Measurements from ENCODE around the gene GABPB1.
"Not testable (repeated sequence)": the region's sequence is repeated elsewhere in the genome, so short reads cannot be mapped to it uniquely, and the experiment has no call there.

The GABPB1 gene

DNA sequence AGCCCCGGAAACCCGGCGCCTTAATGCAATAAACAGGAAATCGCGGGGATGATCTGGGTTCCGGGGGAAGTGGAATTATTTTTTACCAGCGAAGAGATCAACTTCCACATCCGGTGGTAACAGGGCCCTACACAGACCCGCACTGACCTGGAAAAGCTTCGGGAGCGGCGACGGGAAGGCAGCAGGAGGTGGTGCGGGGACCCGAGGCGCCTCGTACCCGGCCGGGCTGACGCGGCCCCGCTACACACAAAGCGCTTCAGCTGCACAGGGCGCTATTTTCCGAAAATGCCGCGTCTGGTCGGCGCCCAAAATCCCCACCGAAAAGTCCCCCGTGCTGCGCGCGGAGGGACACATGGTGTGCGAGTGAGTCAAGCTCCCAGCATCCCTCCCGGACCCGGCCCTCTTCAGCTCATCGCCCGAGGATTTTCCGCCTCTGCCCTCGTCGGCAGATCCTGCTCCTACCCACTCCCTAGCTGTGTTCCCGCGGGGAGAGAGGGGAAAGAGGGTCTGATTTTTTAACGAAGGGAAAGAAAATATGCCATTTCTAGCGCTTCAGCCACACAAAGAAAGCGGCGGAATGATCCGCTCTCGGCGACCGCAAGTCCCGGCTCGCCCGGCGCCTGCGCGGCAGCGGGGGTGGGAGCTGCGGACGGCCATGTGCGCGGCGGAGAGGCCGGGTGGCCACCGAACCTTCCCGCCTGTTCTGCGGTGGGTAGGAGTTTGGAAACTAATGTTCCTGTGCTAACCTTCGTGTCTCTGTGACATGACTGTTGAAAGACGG, at the start of gene GABPB1:
Gene GABPB1 (minus strand): TSS at position 361 of the 781 bp plus-strand sequence. CDS start 45,400 bp downstream, outside the sequence.
- peak; percentile 19 to 75 for DNase-seq

DNA sequence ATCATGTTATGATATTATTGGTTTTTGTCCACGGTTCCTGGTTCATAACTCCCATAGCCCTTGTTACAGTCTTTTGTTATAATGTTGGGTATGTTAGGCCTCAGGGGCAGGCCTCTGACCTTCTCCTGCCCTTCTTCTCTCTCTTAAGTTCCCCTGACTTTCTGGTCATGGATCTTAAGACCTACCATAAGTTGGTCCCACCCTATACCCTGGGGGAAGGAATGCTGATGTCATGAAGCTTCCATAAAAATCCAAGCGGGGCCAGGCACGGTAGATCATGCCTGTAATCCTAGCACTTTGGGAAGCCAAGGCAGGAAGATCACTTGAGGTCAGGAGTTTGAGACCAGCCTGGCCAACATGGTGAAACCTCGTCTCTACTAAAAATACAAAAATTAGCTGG, 36.6 kb upstream of the GABPB1 start:
- DNase-seq, result not testable (repeated sequence)

- no peak for DNase-seq
Measured at GRCh38 chr15:50390554-50391264, 35.7 kb upstream of the GABPB1 start.

DNA sequence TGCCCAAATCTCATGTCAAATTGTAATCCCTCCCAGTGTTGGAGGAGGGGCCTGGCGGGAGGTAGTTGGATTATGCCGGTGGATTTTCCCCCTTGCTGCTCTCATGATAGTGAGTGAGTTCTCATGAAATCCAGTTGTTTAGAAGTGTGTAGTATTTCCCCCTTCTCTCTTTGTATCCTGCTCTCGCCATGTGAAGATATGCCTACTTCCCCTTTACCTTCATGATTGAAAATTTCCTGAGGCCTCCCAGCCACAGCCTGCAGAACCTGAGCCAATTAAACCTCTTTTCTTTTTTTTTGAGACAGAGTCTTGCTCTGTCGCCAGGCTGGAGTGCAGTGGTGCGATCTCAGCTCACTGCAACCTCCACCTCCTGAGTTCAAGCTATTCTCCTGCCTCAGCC, 27.4 kb upstream of the GABPB1 start:
- DNase-seq, result not testable (repeated sequence)

- no peak for DNase-seq
Measured at GRCh38 chr15:50381438-50381837, 26.4 kb upstream of the GABPB1 start.

- no peak for DNase-seq
Measured at GRCh38 chr15:50380089-50380488, 25.1 kb upstream of the GABPB1 start.

DNA sequence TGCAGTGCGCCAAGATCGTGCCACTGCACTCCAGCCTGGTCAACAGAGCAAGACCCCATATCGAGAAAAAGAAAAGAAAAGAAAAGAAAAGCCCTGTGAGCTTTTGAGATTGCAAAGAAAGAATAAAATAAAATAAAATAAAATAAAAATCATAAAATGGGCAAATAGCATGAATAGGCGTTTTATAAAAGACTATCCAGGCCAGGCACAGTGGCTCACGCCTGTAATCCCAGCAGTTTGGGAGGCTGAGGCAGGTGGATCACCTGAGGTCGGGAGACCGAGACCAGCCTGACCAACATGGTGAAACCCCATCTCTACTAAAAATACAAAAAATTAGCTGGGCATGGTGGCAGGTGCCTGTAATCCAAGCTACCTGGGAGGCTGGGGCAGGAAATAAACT, 24.4 kb upstream of the GABPB1 start:
- not testable (repeated sequence) for DNase-seq

DNA sequence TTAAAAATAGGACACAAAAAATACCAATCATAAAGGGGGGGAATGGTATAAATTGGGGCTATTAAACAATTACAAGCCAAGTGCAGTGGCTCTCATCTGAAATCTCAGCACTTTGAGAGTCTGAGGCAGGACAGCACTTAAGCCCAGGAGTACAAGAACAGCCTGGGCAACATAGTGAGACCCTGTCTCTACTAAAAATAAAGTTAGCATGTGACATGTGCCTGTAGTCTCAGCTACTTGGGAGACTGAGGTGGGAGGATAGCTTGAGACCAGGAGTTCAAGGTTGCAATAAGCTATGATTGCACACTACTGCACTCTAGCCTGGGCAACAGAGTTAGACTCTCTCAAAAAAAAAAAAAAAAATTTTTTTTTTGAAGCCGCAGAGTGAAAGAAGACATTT, 23.8 kb upstream of the GABPB1 start:
- DNase-seq, result no peak

DNA sequence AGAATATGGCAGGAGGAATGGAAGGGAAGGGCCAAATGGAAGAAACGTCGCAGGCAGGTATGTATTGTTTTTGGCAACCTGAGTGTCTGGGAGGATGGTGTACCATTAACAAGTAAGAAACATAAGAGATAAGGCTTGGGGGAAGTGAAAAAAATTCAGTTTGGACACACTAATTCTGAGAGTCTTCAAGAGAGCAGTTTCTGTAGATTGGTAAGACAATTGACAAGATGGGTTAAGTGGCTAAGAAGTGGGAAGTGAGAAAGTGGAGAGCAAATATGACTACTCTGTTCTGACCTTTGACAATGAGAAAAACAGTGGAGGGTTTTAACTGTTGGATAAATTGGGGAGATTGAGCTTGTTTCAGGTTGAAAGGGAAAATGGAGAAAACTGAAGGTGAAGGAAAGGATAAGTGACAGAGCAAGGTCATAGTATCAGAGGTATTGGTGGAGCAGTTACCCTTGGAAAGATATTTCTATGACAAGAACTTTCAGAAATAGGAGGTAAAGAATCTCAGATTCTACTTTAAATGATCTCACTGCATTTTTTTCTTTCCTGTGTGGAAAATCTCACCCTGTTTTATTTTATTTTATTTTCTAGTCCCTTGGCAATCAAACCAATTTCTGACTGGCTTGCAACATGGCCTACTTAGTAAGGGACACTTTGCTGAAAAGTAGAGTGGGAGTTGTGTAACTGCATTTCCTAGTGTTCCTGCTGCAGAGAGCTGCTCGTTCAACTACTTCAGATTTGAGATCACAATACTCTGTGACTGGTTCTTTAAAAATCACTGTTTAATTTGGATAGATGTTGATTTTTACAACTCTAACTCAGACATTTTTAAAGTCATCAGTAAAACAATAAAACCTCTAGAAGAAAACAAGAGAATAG, 23.1 kb upstream of the GABPB1 start:
- no peak for DNase-seq

DNA sequence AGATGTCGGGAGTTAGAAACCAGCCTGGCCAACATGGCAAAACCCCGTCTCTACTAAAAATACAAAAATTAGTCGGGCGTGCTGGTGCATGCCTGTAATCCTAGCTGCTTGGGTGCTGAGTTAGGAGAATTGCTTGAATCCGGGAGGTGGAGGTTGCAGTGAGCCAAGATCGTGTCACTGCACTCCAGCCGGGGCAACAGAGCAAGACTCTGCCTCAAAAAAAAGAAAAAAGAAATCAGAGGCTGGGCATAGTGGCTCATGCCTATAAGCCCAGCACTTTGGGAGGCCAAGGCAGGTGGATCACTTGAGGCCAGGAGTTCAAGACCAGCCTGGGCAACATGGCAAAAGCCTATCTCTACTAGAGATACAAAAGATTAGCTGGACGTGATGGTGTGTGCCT, 14.6 kb upstream of the GABPB1 start:
- DNase-seq, result not testable (repeated sequence)

GRCh38 chr15:50365971-50366370, 11.0 kb upstream of the GABPB1 start:
- no peak for DNase-seq

DNA sequence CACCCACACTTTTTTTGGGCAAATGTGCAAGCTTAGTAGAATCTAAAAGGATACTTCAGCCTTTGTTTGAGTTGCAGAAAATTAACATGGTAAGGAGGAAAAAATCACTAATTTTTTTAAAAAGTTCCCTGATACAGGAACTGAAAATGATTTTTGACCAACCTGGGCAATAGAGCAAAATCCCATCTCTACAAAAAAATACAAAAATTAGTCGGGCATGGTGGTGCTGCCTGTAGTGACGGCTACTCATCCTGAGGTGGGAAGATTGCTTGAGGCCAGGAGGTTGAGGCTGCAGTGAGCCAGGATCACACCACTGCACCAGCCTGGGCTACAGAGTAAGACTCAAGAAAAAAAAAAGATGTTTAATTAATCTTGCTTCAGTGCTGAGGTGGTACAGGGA, 10.6 kb upstream of the GABPB1 start:
- DNase-seq, result no peak

DNA sequence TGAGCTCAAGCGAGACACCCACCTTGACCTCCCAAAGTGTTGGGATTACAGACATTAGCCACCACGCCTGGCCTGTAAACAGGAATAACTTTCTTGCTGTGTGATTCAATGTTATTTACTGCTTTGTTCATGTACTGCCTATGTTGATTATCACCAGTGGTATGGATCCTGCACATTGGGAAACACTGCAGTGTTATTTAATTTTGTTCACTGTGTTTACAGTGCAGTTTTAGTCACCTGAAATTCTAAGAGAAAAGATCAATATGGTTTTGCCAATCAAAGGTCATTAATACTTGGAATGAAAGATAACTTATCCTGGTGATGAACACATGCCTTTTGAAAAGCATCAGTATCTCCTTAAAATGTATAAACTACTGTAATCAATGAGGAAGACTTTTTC, 8.6 kb upstream of the GABPB1 start:
- no peak for DNase-seq

GRCh38 chr15:50361756-50362155, 6.8 kb upstream of the GABPB1 start:
- no peak for DNase-seq

DNA sequence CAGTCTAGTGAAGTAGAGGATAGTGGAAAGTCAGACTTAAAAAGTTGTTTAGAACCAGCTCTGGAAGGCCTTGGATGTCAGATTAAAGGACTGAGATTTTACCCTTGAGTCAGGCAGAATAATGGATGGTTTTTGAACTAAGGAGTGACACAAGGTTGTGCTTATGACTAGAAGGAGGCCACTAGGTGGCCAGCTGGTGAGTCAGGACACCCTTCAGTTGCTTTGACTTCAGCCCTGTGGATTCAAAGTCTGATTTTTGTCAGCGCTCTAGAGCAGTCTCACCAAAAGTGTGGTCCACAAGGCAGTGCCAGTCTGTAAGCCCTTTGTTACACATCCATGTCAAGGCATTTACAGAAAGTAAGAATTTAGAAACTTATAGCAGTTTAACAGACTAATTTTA, 3.8 kb upstream of the GABPB1 start:
- no peak for DNase-seq

- DNase-seq, result no peak
Measured at GRCh38 chr15:50355980-50356379, 982 bp upstream of the GABPB1 start.

DNA sequence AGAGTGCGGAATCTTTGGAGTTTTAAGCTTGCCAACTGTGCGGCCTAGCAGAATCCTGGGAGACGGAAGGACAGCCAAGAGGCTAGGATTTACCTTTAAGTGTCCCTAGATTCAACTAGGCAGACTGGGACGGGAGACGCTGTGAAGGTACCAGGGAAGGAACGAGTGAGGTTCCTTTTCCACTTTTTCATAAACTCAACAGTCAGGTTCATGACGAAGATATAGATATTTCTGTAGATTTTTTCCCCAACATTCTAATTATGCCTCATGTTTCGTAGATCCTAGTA, 564 bp upstream of the GABPB1 start:
- DNase-seq, result no peak

GRCh38 chr15:50353975-50354837, 792 bp downstream of the GABPB1 start:
- no peak for DNase-seq

GRCh38 chr15:50353251-50353974, 1.6 kb downstream of the GABPB1 start:
- DNase-seq, result no peak

- DNase-seq, result no peak
Measured at GRCh38 chr15:50350621-50351020, 4.4 kb downstream of the GABPB1 start.

DNA sequence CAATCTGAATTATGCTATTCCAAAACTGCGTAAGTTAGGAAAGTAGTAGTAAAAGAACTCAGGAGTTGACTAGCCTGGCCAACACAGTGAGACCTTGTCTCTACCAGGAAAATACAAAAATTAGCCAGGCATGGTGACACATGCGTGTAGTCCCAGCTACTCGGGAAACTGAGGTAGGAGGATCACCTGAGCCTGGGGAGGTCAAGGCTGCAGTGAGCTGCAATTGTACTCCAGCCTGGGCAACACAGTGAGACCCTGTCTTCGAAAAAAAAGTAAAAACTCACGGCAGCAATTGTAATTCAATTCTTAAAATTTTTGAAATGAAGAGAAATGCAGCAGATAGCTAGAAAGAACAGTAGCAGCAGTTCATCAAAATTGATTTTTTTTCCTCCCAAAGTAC, 9.7 kb downstream of the GABPB1 start:
- no peak for DNase-seq

- DNase-seq, result no peak
Measured at GRCh38 chr15:50344006-50344464, 11.0 kb downstream of the GABPB1 start.

Data from cerebellar nuclear complex (tissue), 1 donor.